Measurements from ENCODE around the gene NHERF2. TPM values are rescaled to one million over a fixed set of nuclear protein-coding genes. Genes with fewer than 3 reads are reported as not detected.

NHERF2 gene
- total RNA-seq, 4 donors from 2014 or later = 10.3 to 97.1 (median 33.1) TPM

- DNase-seq = no peak
- H3K4me1 ChIP-seq = peaks cover 0 to 24% of the 10 kb centered on the region in 2 donors
- intact Hi-C loops (cut with DNase I; ENCODE audit: low total_unique reads) = no loop called here
- H3K9me3 ChIP-seq = no peaks in the 10 kb centered on the region
- H3K36me3 ChIP-seq = no peaks in the 10 kb centered on the region
- no peak overlapping the region for H3K4me3 ChIP-seq
- no peak overlapping the region for H3K27ac ChIP-seq
- peaks cover 18 to 20% of the 10 kb centered on the region in 2 donors for H3K27me3 ChIP-seq
- no peak for TF ChIP-seq POLR2A (IDR thresholded peaks at IDR 0.05)
- no peak for TF ChIP-seq CTCF (IDR thresholded peaks at IDR 0.05)
These were observed 39.5 kb upstream of the NHERF2 start for GRCh38 chr16:1987198-1987597.

GRCh38 chr16:1989209-1990100 lies 37.2 kb upstream of the NHERF2 start, which contains the start of gene SYNGR3:
SYNGR3 (plus strand) TSS chr16:1989970; CDS start chr16:1990103, 133 bp downstream.
- intact Hi-C loops (cut with DNase I; ENCODE audit: low total_unique reads) = no loop called here
- TF ChIP-seq POLR2A (IDR thresholded peaks at IDR 0.05) (no peak), CTCF (IDR thresholded peaks at IDR 0.05) (no peak)
- H3K4me1 ChIP-seq = peaks cover 0 to 24% of the 10 kb centered on the region in 2 donors

GRCh38 chr16:1990101-1990350 lies 36.7 kb upstream of the NHERF2 start:
- peaks cover 14 to 20% of the 10 kb centered on the region in 2 donors for H3K27me3 ChIP-seq
- TF ChIP-seq POLR2A (IDR thresholded peaks at IDR 0.05) = no peak
- no peak for TF ChIP-seq CTCF (IDR thresholded peaks at IDR 0.05)
- no peak overlapping the region for H3K4me3 ChIP-seq

More at GRCh38 chr16:1989209-1990100, 37.2 kb upstream of the NHERF2 start, which contains the start of gene SYNGR3:
- no peak for DNase-seq
- Histone ChIP-seq H3K4me3 (no peak within 1 kb of the TSS), H3K36me3 (no peaks in the 10 kb centered on the region), H3K27ac (no peak within 1 kb of the TSS), H3K9me3 (no peaks in the 10 kb centered on the region), H3K27me3 (peaks cover 14 to 20% of the 10 kb centered on the region in 2 donors)

GRCh38 chr16:1990351-1991134 lies 36.2 kb upstream of the NHERF2 start:
- Histone ChIP-seq H3K4me3 (no peak overlapping the region), H3K27me3 (peaks cover 14 to 20% of the 10 kb centered on the region in 2 donors), H3K36me3 (no peaks in the 10 kb centered on the region), H3K27ac (no peak overlapping the region), H3K4me1 (peaks cover 0 to 16% of the 10 kb centered on the region in 2 donors), H3K9me3 (no peaks in the 10 kb centered on the region)
- DNase-seq = no peak
- intact Hi-C loops (cut with DNase I; ENCODE audit: low total_unique reads) = no loop called here
- no peak for TF ChIP-seq CTCF (IDR thresholded peaks at IDR 0.05)
- TF ChIP-seq POLR2A (IDR thresholded peaks at IDR 0.05) = no peak

More at GRCh38 chr16:1990101-1990350, 36.7 kb upstream of the NHERF2 start:
- peaks cover 0 to 19% of the 10 kb centered on the region in 2 donors for H3K4me1 ChIP-seq
- no peak overlapping the region for H3K27ac ChIP-seq
- H3K36me3 ChIP-seq = no peaks in the 10 kb centered on the region
- intact Hi-C loops (cut with DNase I; ENCODE audit: low total_unique reads) = no loop called here
- DNase-seq = no peak
- no peaks in the 10 kb centered on the region for H3K9me3 ChIP-seq

- DNase-seq = no peak
- Histone ChIP-seq H3K27ac (no peak overlapping the region), H3K4me1 (peaks cover 0 to 16% of the 10 kb centered on the region in 2 donors), H3K27me3 (peaks cover 14 to 20% of the 10 kb centered on the region in 2 donors), H3K9me3 (no peaks in the 10 kb centered on the region), H3K4me3 (no peak overlapping the region), H3K36me3 (no peaks in the 10 kb centered on the region)
- no peak for TF ChIP-seq CTCF (IDR thresholded peaks at IDR 0.05)
- no peak for TF ChIP-seq POLR2A (IDR thresholded peaks at IDR 0.05)
- intact Hi-C loops (cut with DNase I; ENCODE audit: low total_unique reads) = no loop called here
These were observed 35.6 kb upstream of the NHERF2 start for GRCh38 chr16:1991135-1991551.

Data from uterus (tissue), 4 donors.